Measurements from ENCODE around the gene AFF3.

- no peak for TF ChIP-seq POLR2A (IDR thresholded peaks at IDR 0.05)
- TF ChIP-seq CTCF (IDR thresholded peaks at IDR 0.05), result no peak
Observed at GRCh38 chr2:100010606-100011005, 131.8 kb downstream of the AFF3 start.
